Left colon (tissue), 2 donors: ENCODE measurements around the gene EPN1. TPM values are rescaled to one million over a fixed set of nuclear protein-coding genes. Genes with fewer than 3 reads are reported as not detected.

Experiments
- ATAC-seq: fragments of 200-7000 bp; cut with Tn5 transposase; one replicate; pipeline ENCODE4 v1.9.1; 2020; ENCODE audit warnings: mild to moderate bottlenecking, moderate library complexity
- DNase-seq, 2 donors: peaks; one replicate each; pipeline ENCODE4 v3.0.0-alpha.2; 2020
- intact Hi-C, 2 donors: fragments of 100-400 bp; cut with DNase I in 1 of 2; cut with micrococcal nuclease in 1 of 2; formaldehyde crosslinking; loops; one replicate each; pipeline versions ENCODE4 v1.11.2 to v1.14.0; 2022; cut with DNase I, micrococcal nuclease
- total RNA-seq, 2 donors: library from RNA; stranded (reverse); fragmentation: NEBNext Ultra II Directional; extraction: Animal tissue kit (Norgen Biotek cat#: 25700); gene quantifications; one replicate each; pipeline ENCODE4 v1.2.1, GENCODE V29; 2021
- donor health status: DM: no; HTN: no; CAD: no.
- donor health status: DM: yes; HTN: yes; CAD: no.

The EPN1 gene
- total RNA-seq, 2 donors from 2014 or later = 235 to 239 TPM

DNA sequence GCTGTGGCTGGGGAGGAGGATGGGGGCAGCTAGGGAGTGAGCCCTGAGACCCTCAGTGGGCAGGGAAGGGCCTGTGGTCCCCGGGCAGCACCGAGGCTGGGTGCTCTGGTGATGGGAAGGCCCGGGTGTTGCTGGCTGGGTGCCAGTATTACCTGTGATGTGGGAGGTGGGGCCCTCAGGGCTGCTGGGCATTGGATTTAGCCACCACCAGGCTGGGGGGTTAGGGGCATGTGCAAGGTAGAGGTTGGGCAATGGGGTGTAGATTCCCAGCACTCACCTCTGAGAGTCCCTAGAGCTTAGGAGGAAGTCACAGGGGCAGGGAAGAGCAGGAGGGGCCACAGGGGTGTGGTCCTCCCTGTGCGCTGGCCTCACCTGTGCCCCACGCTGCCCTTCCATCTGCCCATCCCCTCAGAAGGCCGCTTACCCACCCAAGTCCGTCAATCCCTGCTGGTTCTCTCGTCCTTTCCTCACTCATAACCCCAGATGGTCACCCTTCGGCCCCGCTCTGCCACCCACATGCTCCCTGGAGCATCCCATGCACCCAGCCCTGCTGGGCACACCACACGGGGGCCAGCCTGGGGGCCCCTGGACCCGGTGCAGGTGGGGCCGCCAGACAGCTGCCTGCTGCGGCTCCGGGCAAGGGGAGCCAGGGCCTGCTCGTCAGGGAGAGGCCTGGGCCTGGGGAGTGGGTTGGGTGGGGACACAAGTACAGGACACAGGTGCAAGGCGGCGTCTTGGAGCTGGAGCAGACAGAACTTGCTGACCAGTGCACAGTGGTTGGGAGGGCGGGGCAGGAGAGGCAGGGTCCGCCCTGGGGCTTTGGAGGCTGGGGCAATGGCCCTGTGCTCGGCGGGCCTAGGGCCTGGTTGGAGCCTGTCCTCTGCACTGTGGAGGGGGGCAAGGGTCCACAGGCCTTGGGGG, 12.5 kb downstream of the EPN1 start:
- DNase-seq = peak; percentile 75 to 88
- peak; percentile 33 for ATAC-seq
- intact Hi-C loops = no loop called here

- DNase-seq (peak; percentile 86 to 92), ATAC-seq (peak; percentile 77)
- intact Hi-C loops = no loop called here
Observed at GRCh38 chr19:55688422-55689218, 13.6 kb downstream of the EPN1 start.

DNA sequence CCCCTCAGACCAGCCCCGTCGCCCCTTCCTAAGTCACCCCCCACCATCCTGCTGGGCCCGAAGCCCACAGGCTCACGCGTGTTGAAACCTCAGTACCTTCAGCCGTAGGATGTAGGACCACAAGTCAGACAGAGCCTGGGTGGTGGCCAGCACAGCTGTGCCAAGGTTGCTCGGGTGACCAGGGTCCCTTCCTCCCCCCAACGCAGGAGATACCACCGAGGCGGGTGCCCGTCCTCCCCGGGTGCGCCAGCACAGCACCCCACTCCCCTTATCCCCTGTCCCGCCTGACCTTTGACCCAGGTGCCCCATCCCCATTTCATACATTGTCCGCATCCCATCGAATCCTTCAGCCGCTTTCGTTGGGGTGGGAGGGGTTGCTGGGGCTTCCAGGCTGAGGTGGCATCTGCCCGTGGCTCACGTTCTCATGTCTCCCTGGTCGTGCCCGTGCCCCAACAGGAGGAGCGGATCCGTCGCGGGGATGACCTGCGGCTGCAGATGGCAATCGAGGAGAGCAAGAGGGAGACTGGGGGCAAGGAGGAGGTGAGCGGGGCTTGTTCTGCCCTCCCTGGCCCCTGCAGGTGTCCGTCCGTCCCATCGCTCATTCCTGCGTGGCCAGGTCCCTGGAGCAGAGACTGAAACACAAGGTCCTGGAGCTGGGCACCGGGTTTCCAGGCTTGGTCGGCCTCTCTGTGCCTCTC, 14.5 kb downstream of the EPN1 start:
- peak in 1 of 2 donors; percentile 36 for DNase-seq
- intact Hi-C loops = no loop called here
- ATAC-seq = no peak

- ATAC-seq = no peak
- intact Hi-C loops = no loop called here
- no peak for DNase-seq
Observed at GRCh38 chr19:55690109-55690768, 15.2 kb downstream of the EPN1 start.

GRCh38 chr19:55690769-55691545, 15.9 kb downstream of the EPN1 start:
- intact Hi-C loops = no loop called here
- no peak for DNase-seq
- no peak for ATAC-seq

GRCh38 chr19:55691561-55692481, 16.8 kb downstream of the EPN1 start:
- intact Hi-C loops = no loop called here
- DNase-seq (peak in 1 of 2 donors; percentile 26), ATAC-seq (no peak)

GRCh38 chr19:55692681-55693081, 17.7 kb downstream of the EPN1 start:
- DNase-seq (peak in 1 of 2 donors; percentile 22), ATAC-seq (no peak)
- intact Hi-C loops = no loop called here

GRCh38 chr19:55693336-55693974, 18.4 kb downstream of the EPN1 start:
- no peak for DNase-seq
- no peak for ATAC-seq
- intact Hi-C loops = no loop called here

DNA sequence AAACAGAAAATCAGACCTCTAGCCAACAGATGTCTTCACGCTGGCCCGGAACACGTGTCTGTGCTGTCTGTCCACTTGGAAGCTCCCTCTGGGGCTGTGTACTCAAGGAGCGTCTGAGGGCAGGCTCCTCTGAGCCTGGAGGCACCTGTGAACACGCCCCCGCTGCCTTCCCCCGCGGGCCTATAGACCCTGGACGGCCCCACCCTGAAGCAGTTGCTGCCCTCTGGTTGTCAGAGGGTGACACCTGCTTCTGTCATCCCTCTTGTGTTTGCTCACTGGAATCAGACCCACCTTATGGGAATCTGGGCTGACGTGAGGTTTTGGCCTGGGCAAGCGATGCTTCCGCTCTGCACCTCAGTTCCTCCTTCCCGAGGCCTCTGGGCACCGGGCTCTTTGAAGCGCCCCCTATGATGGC, 19.2 kb downstream of the EPN1 start:
- intact Hi-C loops = no loop called here
- ATAC-seq = peak; percentile 89
- DNase-seq = peak; percentile 79 to 85

DNA sequence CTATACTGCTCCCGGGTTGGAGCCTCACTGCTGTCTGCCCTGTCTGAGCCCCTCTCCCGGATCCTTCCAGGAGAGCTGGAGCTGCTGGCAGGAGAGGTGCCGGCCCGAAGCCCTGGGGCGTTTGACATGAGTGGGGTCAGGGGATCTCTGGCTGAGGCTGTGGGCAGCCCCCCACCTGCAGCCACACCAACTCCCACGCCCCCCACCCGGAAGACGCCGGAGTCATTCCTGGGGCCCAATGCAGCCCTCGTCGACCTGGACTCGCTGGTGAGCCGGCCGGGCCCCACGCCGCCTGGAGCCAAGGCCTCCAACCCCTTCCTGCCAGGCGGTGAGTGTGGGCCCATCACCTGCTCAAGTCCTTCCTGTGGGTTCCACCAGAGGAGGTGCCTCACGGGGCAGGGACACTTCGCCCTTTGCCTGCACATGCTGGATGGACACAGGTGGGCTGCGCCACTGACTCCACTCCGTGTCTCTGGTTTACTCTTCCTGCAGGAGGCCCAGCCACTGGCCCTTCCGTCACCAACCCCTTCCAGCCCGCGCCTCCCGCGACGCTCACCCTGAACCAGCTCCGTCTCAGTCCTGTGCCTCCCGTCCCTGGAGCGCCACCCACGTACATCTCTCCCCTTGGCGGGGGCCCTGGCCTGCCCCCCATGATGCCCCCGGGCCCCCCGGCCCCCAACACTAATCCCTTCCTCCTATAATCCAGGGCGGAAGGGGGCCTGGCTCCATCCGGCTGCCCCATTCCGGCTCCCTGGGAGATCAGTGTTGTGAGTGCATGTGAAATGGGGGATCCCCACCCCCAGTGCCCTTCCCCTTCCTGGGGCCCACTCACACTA, 19.8 kb downstream of the EPN1 start:
- intact Hi-C loops = no loop called here
- DNase-seq (peak in 1 of 2 donors; percentile 23), ATAC-seq (no peak)

- intact Hi-C loops = no loop called here
- ATAC-seq (no peak), DNase-seq (peak in 1 of 2 donors; percentile 24)
Observed at GRCh38 chr19:55695511-55696290, 20.7 kb downstream of the EPN1 start.

DNA sequence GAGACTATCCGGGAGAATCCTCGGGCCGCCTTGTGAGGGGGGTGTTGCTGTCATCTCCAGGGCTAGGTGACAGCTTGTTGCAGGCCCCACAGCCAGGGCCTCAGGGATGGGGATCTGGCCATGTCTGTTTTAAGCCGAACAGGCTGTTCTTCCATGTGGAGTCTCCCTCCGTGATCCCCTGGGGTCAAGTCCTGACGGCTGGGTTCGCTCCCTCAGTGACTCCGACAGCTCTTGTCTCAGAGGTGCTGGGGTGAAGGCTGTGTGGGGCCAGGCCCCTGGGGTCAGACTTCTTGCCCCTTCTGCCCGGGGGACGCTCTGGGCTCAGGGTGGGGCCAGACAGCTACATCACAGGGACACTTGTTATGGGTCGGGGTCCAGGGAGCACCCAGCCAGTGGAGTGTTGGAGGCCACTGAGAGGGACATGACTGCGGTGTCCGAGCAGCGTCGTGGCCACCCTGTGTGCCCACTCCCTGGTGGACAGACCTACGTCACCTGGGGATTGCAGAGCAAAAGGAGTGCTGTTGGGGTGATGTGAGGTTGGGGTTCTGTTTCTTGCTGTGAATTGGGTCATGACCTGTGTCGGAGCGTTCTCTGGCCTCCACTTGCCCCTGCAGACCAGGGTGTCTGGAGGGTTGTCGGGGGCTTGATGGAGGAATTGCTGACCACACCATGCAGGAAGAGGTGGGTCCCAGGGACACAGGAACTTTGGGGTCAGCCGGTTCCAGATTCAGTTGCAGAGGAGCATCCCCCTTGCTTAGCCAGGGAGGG, 21.5 kb downstream of the EPN1 start:
- no peak for ATAC-seq
- intact Hi-C loops = no loop called here
- peak in 1 of 2 donors; percentile 16 for DNase-seq

GRCh38 chr19:55697069-55697440, 22.0 kb downstream of the EPN1 start:
- no peak for DNase-seq
- intact Hi-C loops = no loop called here

GRCh38 chr19:55697698-55698097, 22.7 kb downstream of the EPN1 start:
- intact Hi-C loops = no loop called here
- DNase-seq = peak in 1 of 2 donors; percentile 21
- ATAC-seq = no peak

More at GRCh38 chr19:55697069-55697440, 22.0 kb downstream of the EPN1 start:
- no peak for ATAC-seq
